Measurements from ENCODE around the gene TOX2. TPM values are rescaled to one million over a fixed set of nuclear protein-coding genes. Genes with fewer than 3 reads are reported as not detected.

TOX2 gene
- total RNA-seq, 2 experiments from 2014 or later: 1.8 to 1.9 TPM

- CTCF ChIA-PET: interaction anchor here (1.2 kb wide), 1 partner anchor 8 kb away, joined by 3 read pairs; no protein-coding TSS in a partner anchor
- no peak for ATAC-seq
- Mint-ChIP-seq H3K4me3 (no peak overlapping the region), H3K36me3 (peaks cover 4% of the 10 kb centered on the region), H3K27me3 (peaks cover 53% of the 10 kb centered on the region), H3K27ac (no peak overlapping the region), H3K4me1 (peaks cover 69% of the 10 kb centered on the region), H3K9me3 (ENCODE audit: low read depth) (no peaks in the 10 kb centered on the region)
- DNase-seq: no peak
Measured at GRCh38 chr20:43946659-43947315, 32.1 kb downstream of the TOX2 start.

GRCh38 chr20:43947316-43947710 is 32.7 kb downstream of the TOX2 start:
- Mint-ChIP-seq H3K4me3 (no peak overlapping the region), H3K9me3 (ENCODE audit: low read depth) (no peaks in the 10 kb centered on the region), H3K4me1 (peaks cover 64% of the 10 kb centered on the region), H3K36me3 (peaks cover 4% of the 10 kb centered on the region), H3K27me3 (peaks cover 54% of the 10 kb centered on the region), H3K27ac (no peak overlapping the region)
- ATAC-seq (no peak), DNase-seq (no peak)
- CTCF ChIA-PET: interaction anchor here (1.2 kb wide), 1 partner anchor 8 kb away, joined by 3 read pairs; no protein-coding TSS in a partner anchor

- H3K27ac Mint-ChIP-seq: no peak overlapping the region
- peaks cover 4% of the 10 kb centered on the region for H3K36me3 Mint-ChIP-seq
- DNase-seq (no peak), ATAC-seq (no peak)
- no peak overlapping the region for H3K4me3 Mint-ChIP-seq
- H3K4me1 Mint-ChIP-seq: peaks cover 65% of the 10 kb centered on the region
- H3K27me3 Mint-ChIP-seq: peaks cover 65% of the 10 kb centered on the region
- CTCF ChIA-PET: interaction anchor here (1.1 kb wide), 1 partner anchor 132 kb away, joined by 4 read pairs; no protein-coding TSS in a partner anchor
- H3K9me3 Mint-ChIP-seq (ENCODE audit: low read depth): no peaks in the 10 kb centered on the region
Measured at GRCh38 chr20:43948455-43948854, 33.8 kb downstream of the TOX2 start.

- DNase-seq (no peak), ATAC-seq (no peak)
- peaks cover 69% of the 10 kb centered on the region for H3K27me3 Mint-ChIP-seq
- H3K4me1 Mint-ChIP-seq: peaks cover 68% of the 10 kb centered on the region
- H3K4me3 Mint-ChIP-seq: no peak overlapping the region
- no peak overlapping the region for H3K27ac Mint-ChIP-seq
- CTCF ChIA-PET: interaction anchor here (1.1 kb wide), 2 partner anchors 10 to 132 kb away, joined by 3 to 4 read pairs; no protein-coding TSS in a partner anchor
- H3K9me3 Mint-ChIP-seq (ENCODE audit: low read depth): no peaks in the 10 kb centered on the region
- H3K36me3 Mint-ChIP-seq: peaks cover 1% of the 10 kb centered on the region
Measured at GRCh38 chr20:43949248-43949647, 34.6 kb downstream of the TOX2 start.

- H3K4me1 Mint-ChIP-seq: peaks cover 73% of the 10 kb centered on the region
- H3K36me3 Mint-ChIP-seq: peaks cover 1% of the 10 kb centered on the region
- CTCF ChIA-PET: interaction anchor here (1.0 to 1.6 kb wide), 4 partner anchors 8 to 199 kb away, joined by 3 to 6 read pairs (median 4); no protein-coding TSS in a partner anchor
- peak overlapping the region; percentile 77 for H3K27ac Mint-ChIP-seq
- ATAC-seq (peak; percentile 86), DNase-seq (peak; percentile 96)
- H3K9me3 Mint-ChIP-seq (ENCODE audit: low read depth): no peaks in the 10 kb centered on the region
- H3K4me3 Mint-ChIP-seq: peak overlapping the region; percentile 45
- H3K27me3 Mint-ChIP-seq: peaks cover 68% of the 10 kb centered on the region
Measured at GRCh38 chr20:43949741-43950618, 35.3 kb downstream of the TOX2 start.

- Mint-ChIP-seq H3K9me3 (ENCODE audit: low read depth) (peaks cover 8% of the 10 kb centered on the region), H3K36me3 (peaks cover 20% of the 10 kb centered on the region), H3K4me1 (peaks cover 74% of the 10 kb centered on the region), H3K27me3 (peaks cover 56% of the 10 kb centered on the region), H3K4me3 (no peak overlapping the region), H3K27ac (peak overlapping the region; percentile 36)
- DNase-seq (no peak), ATAC-seq (no peak)
- CTCF ChIA-PET: interaction anchor here (1.0 to 3.4 kb wide), 6 partner anchors 10 to 203 kb away, joined by 3 to 14 read pairs (median 4); no protein-coding TSS in a partner anchor
Measured at GRCh38 chr20:43953919-43954592, 39.4 kb downstream of the TOX2 start.

- DNase-seq (no peak), ATAC-seq (no peak)
- Mint-ChIP-seq H3K4me3 (peak overlapping the region; percentile 9), H3K9me3 (ENCODE audit: low read depth) (peaks cover 8% of the 10 kb centered on the region), H3K27ac (peak overlapping the region; percentile 56), H3K27me3 (peaks cover 57% of the 10 kb centered on the region), H3K36me3 (peaks cover 19% of the 10 kb centered on the region), H3K4me1 (peaks cover 74% of the 10 kb centered on the region)
- CTCF ChIA-PET: interaction anchor here (0.7 to 3.4 kb wide), 8 partner anchors 8 to 204 kb away, joined by 3 to 14 read pairs (median 4); no protein-coding TSS in a partner anchor
Measured at GRCh38 chr20:43954704-43955061, 40.0 kb downstream of the TOX2 start.

- Mint-ChIP-seq H3K36me3 (peaks cover 19% of the 10 kb centered on the region), H3K9me3 (ENCODE audit: low read depth) (peaks cover 8% of the 10 kb centered on the region), H3K4me3 (peak overlapping the region; percentile 9), H3K27ac (peak overlapping the region; percentile 56), H3K4me1 (peaks cover 71% of the 10 kb centered on the region), H3K27me3 (peaks cover 54% of the 10 kb centered on the region)
- CTCF ChIA-PET: interaction anchor here (0.7 to 3.4 kb wide), 9 partner anchors 8 to 204 kb away, joined by 3 to 14 read pairs (median 4); no protein-coding TSS in a partner anchor
- ATAC-seq (peak; percentile 87), DNase-seq (peak; percentile 78)
Measured at GRCh38 chr20:43955062-43955749, 40.6 kb downstream of the TOX2 start.

GRCh38 chr20:43955750-43956191 is 41.1 kb downstream of the TOX2 start:
- peaks cover 66% of the 10 kb centered on the region for H3K4me1 Mint-ChIP-seq
- peaks cover 19% of the 10 kb centered on the region for H3K36me3 Mint-ChIP-seq
- CTCF ChIA-PET: interaction anchor here (1.1 to 3.4 kb wide), 7 partner anchors 9 to 205 kb away, joined by 3 to 14 read pairs (median 5); no protein-coding TSS in a partner anchor
- peak overlapping the region; percentile 2 for H3K4me3 Mint-ChIP-seq
- peaks cover 8% of the 10 kb centered on the region for H3K9me3 Mint-ChIP-seq (ENCODE audit: low read depth)
- ATAC-seq (peak; percentile 17), DNase-seq (no peak)
- peak overlapping the region; percentile 56 for H3K27ac Mint-ChIP-seq
- H3K27me3 Mint-ChIP-seq: peaks cover 59% of the 10 kb centered on the region

- ATAC-seq: no peak
Measured at GRCh38 chr20:43957392-43957791, 42.7 kb downstream of the TOX2 start.

GRCh38 chr20:43958626-43959025 is 44.0 kb downstream of the TOX2 start:
- DNase-seq (no peak), ATAC-seq (no peak)
- Mint-ChIP-seq H3K27me3 (peaks cover 67% of the 10 kb centered on the region), H3K9me3 (ENCODE audit: low read depth) (peaks cover 8% of the 10 kb centered on the region), H3K36me3 (peaks cover 19% of the 10 kb centered on the region), H3K27ac (no peak overlapping the region), H3K4me3 (no peak overlapping the region), H3K4me1 (peaks cover 48% of the 10 kb centered on the region)
- CTCF ChIA-PET: no interaction called here

More at GRCh38 chr20:43957392-43957791, 42.7 kb downstream of the TOX2 start:
- Mint-ChIP-seq H3K9me3 (ENCODE audit: low read depth) (peaks cover 8% of the 10 kb centered on the region), H3K27ac (no peak overlapping the region), H3K36me3 (peaks cover 19% of the 10 kb centered on the region), H3K4me1 (peaks cover 59% of the 10 kb centered on the region), H3K4me3 (no peak overlapping the region), H3K27me3 (peaks cover 72% of the 10 kb centered on the region)
- no peak for DNase-seq
- CTCF ChIA-PET: no interaction called here
